ENCODE measurements around the gene KCNAB1. TPM values are rescaled to one million over a fixed set of nuclear protein-coding genes. Genes with fewer than 3 reads are reported as not detected.
A peak's percentile ranks its signal among the peaks of the same experiment; 100 is the strongest.

KCNAB1 gene
- total and polyA plus RNA-seq, 2 donors (not counting 3 experiments of a cell fraction or from before 2014, with no cell fraction given): 0.21 TPM; not detected in 1

DNA sequence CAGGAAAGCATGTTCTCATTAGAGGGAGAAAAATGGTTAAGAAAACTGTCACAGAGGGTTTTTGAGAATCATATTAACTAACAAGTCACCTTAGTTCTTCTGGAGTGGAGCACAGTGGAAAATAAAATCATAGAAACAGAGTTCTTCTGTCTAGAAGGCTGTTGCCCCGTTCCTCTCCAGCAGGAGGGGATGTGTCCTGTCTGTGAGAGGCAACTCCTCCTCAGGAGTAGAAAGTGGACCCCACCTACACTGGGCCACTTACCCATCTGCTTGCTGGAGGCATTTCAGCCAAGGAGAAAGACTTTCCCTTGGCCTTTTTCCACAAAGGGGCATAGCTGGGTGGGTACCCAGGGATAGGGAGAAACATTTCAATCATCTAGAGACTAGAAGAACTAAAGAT lies 327.9 kb downstream of the KCNAB1 start:
- BruUV-seq (replicated peaks): no TSS peak
- Histone ChIP-seq H4K20me1 (replicated peaks; ENCODE audit: control insufficient read depth, extremely low read depth, insufficient read depth, low read length) (no peaks in the 10 kb centered on the region), H3K4me1 (ENCODE audit: control insufficient read depth, extremely low read depth, insufficient read depth, low read length) (peaks cover 6% of the 10 kb centered on the region), H3K9me1 (replicated peaks; ENCODE audit: control insufficient read depth, extremely low read depth, insufficient read depth, low read length) (no peaks in the 10 kb centered on the region), H3K27ac (ENCODE audit: insufficient read depth, low read depth, low read length) (no peak overlapping the region), H3K4me2 (ENCODE audit: insufficient read depth, low read length) (no peak overlapping the region), H3K9ac (replicated peaks; ENCODE audit: extremely low read depth, insufficient read depth, low read length) (no peak overlapping the region), H3K9me3 (replicated peaks; ENCODE audit: control insufficient read depth, insufficient read depth, low read length) (no peaks in the 10 kb centered on the region), H3K36me3 (ENCODE audit: control insufficient read depth in 2 of 2, extremely low read depth in 1 of 2, insufficient read depth in 2 of 2, low read length in 2 of 2) (no peaks in the 10 kb centered on the region), H3K79me2 (ENCODE audit: control insufficient read depth, insufficient read depth, low read length) (no peaks in the 10 kb centered on the region), H2AFZ (ENCODE audit: low read depth, low read length) (no peak overlapping the region), H3K27me3 (ENCODE audit: control insufficient read depth in 2 of 2, insufficient read depth in 2 of 2, low read length in 2 of 2) (no peaks in the 10 kb centered on the region), H3K4me3 (replicated peaks in 1 of 3; ENCODE audit: insufficient read depth in 1 of 3, low read depth in 1 of 3, low read length in 3 of 3) (no peak overlapping the region)
- intact Hi-C loops (cut with micrococcal nuclease): loop anchor here (1.0 to 5.0 kb wide), 5 partner anchors 37 to 633 kb away; no protein-coding TSS in a partner anchor
- peak; percentile 21 for FAIRE-seq
- dilution Hi-C loops (cut with MboI; ENCODE audit: extremely low pct_ligation_motif_present, low sequenced_read_pairs): no loop called here
- TF ChIP-seq FOS (IDR thresholded peaks at IDR 0.05; ENCODE audit: borderline replicate concordance, insufficient read depth, low read length): no peak
- TF ChIP-seq POLR2A (IDR thresholded peaks at IDR 0.05; ENCODE audit: low read depth, low read length): no peak
- TF ChIP-seq POLR2AphosphoS5 (IDR thresholded peaks at IDR 0.05; ENCODE audit: insufficient read depth, low read depth, low read length): no peak
- TF ChIP-seq, protein P1, sequence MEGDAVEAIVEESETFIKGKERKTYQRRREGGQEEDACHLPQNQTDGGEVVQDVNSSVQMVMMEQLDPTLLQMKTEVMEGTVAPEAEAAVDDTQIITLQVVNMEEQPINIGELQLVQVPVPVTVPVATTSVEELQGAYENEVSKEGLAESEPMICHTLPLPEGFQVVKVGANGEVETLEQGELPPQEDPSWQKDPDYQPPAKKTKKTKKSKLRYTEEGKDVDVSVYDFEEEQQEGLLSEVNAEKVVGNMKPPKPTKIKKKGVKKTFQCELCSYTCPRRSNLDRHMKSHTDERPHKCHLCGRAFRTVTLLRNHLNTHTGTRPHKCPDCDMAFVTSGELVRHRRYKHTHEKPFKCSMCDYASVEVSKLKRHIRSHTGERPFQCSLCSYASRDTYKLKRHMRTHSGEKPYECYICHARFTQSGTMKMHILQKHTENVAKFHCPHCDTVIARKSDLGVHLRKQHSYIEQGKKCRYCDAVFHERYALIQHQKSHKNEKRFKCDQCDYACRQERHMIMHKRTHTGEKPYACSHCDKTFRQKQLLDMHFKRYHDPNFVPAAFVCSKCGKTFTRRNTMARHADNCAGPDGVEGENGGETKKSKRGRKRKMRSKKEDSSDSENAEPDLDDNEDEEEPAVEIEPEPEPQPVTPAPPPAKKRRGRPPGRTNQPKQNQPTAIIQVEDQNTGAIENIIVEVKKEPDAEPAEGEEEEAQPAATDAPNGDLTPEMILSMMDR (IDR thresholded peaks at IDR 0.05; ENCODE audit: extremely low read depth in 1 of 2, insufficient read depth in 1 of 2, low read depth in 1 of 2, low read length in 2 of 2): peak; percentile 49 to 54
- peak; percentile 39 for DNase-seq (ENCODE audit: low read depth, low spot score)
- ChIA-PET POLR2A (no interaction called here), CTCF (interaction anchor here (1.0 to 8.9 kb wide), 10 partner anchors 9 to 689 kb away, joined by 3 to 155 read pairs (median 10); no protein-coding TSS in a partner anchor)

All from endothelial cell of umbilical vein (primary cell).